Hepatocyte (in vitro differentiated cells): ENCODE results near the gene IFI44. TPM values are rescaled to one million over a fixed set of nuclear protein-coding genes. Genes with fewer than 3 reads are reported as not detected.

Experiments used
- DNase-seq: peaks from one replicate; pipeline ENCODE4 v3.0.0-alpha.2; 2016; ENCODE audit warnings: low spot score
- H2AFZ ChIP-seq: fragments of 200-600 bp; sonication (generic); 2 replicates; pipeline ENCODE4 v1.6.0; 2016; ENCODE audit warnings: antibody characterized with exemption, mild to moderate bottlenecking
- H3K27ac ChIP-seq: fragments of 200-600 bp; sonication (generic); 2 replicates; pipeline ENCODE4 v1.5.1; 2016; ENCODE audit warnings: mild to moderate bottlenecking
- H3K27me3 ChIP-seq: fragments of 200-600 bp; sonication (generic); 2 replicates; pipeline ENCODE4 v1.6.1; 2016
- H3K36me3 ChIP-seq: fragments of 200-600 bp; sonication (generic); replicated peaks from 2 replicates; pipeline ENCODE4 v1.5.1; 2016; ENCODE audit warnings: low read depth; ENCODE audit not compliant: insufficient read depth
- H3K4me1 ChIP-seq: fragments of 200-600 bp; sonication (generic); 2 replicates; pipeline ENCODE4 v1.5.1; 2016; ENCODE audit warnings: mild to moderate bottlenecking, moderate library complexity; ENCODE audit not compliant: insufficient read depth
- H3K4me2 ChIP-seq: fragments of 200-600 bp; sonication (generic); 2 replicates; pipeline ENCODE4 v1.6.0; 2016
- H3K4me3 ChIP-seq: fragments of 200-600 bp; sonication (generic); 2 replicates; pipeline ENCODE4 v1.5.1; 2016; ENCODE audit warnings: mild to moderate bottlenecking
- H3K79me2 ChIP-seq: fragments of 200-600 bp; sonication (generic); 2 replicates; pipeline ENCODE4 v1.6.0; 2017; ENCODE audit warnings: mild to moderate bottlenecking
- H3K9me2 ChIP-seq: fragments of 200-600 bp; sonication (generic); replicated peaks from 2 replicates; pipeline ENCODE4 v1.6.0; 2017; ENCODE audit warnings: mild to moderate bottlenecking; ENCODE audit not compliant: insufficient read depth
- H3K9me3 ChIP-seq: fragments of 200-600 bp; sonication (generic); 2 replicates; pipeline ENCODE4 v1.5.1; 2016; ENCODE audit warnings: low read depth, mild to moderate bottlenecking
- H4K20me1 ChIP-seq: fragments of 200-600 bp; sonication (generic); 2 replicates; pipeline ENCODE4 v1.6.0; 2016; ENCODE audit warnings: mild to moderate bottlenecking; ENCODE audit not compliant: insufficient read depth, poor library complexity, severe bottlenecking
- CTCF ChIP-seq: fragments of 200-600 bp; sonication (generic); IDR thresholded peaks from 2 replicates; pipeline ENCODE4 v1.5.1; 2016; ENCODE audit warnings: antibody characterized with exemption, mild to moderate bottlenecking; ENCODE audit not compliant: poor library complexity
- EZH2 ChIP-seq: fragments of 200-600 bp; sonication (generic); IDR thresholded peaks from 2 replicates; pipeline ENCODE4 v1.6.1; 2016; ENCODE audit warnings: antibody characterized with exemption, mild to moderate bottlenecking, borderline replicate concordance
- EZH2phosphoT487 ChIP-seq: fragments of 200-600 bp; sonication (generic); IDR thresholded peaks from one replicate; pipeline ENCODE4 v1.6.1; 2018; ENCODE audit warnings: antibody characterized with exemption, mild to moderate bottlenecking, low read depth, moderate library complexity; ENCODE audit not compliant: unreplicated experiment, severe bottlenecking
- WGBS: methylation state at CpG from one replicate; pipeline ENCODE4 v1.1.6; 2016; ENCODE audit warnings: low lambda C conversion rate; ENCODE audit errors: missing lambda C conversion rate; 5-methylcytosine and 5-hydroxymethylcytosine counted together
- polyA plus RNA-seq: library from polyadenylated mRNA; unstranded; fragments of >200 nt; fragmentation: Nextera tagmentation; extraction: Ambion mirVana; gene quantifications from 2 replicates; pipeline ENCODE4 v1.2.1, GENCODE V29; 2016
- total RNA-seq: library from RNA; depleted of rRNA; stranded (reverse); fragments of >200 nt; gene quantifications from 2 replicates; pipeline ENCODE4 v1.2.3, GENCODE V29; 2014

The IFI44 gene
- total and polyA plus RNA-seq, 2 experiments from 2014 or later = 3.2 to 7.7 TPM

- 82% methylated on average over 4 of the region's 4 CpGs for WGBS
- Histone ChIP-seq H3K4me1 (no peaks in the 10 kb centered on the region), H3K9me3 (no peaks in the 10 kb centered on the region), H2AFZ (no peak overlapping the region), H3K4me3 (no peak overlapping the region), H3K36me3 (no peaks in the 10 kb centered on the region), H3K27me3 (no peaks in the 10 kb centered on the region), H3K4me2 (no peak overlapping the region), H3K79me2 (no peaks in the 10 kb centered on the region), H3K9me2 (no peaks in the 10 kb centered on the region), H4K20me1 (no peaks in the 10 kb centered on the region), H3K27ac (no peak overlapping the region)
- DNase-seq = no peak
- TF ChIP-seq EZH2 (no peak), EZH2phosphoT487 (no peak), CTCF (no peak)
Observed at GRCh38 chr1:78703806-78704205, 54.2 kb downstream of the IFI44 start.

GRCh38 chr1:78712467-78713051 is 62.9 kb downstream of the IFI44 start:
- Histone ChIP-seq H3K27ac (no peak overlapping the region), H3K4me1 (peaks cover 4% of the 10 kb centered on the region), H3K9me2 (no peaks in the 10 kb centered on the region), H3K79me2 (no peaks in the 10 kb centered on the region), H3K4me2 (no peak overlapping the region), H3K36me3 (no peaks in the 10 kb centered on the region), H3K9me3 (no peaks in the 10 kb centered on the region), H2AFZ (no peak overlapping the region), H3K4me3 (no peak overlapping the region), H3K27me3 (no peaks in the 10 kb centered on the region), H4K20me1 (no peaks in the 10 kb centered on the region)
- DNase-seq = no peak
- TF ChIP-seq EZH2 (no peak), CTCF (no peak), EZH2phosphoT487 (no peak)
- WGBS = 62% methylated on average over 3 of the region's 3 CpGs

- Histone ChIP-seq H4K20me1 (no peaks in the 10 kb centered on the region), H3K4me2 (no peak overlapping the region), H3K9me3 (no peaks in the 10 kb centered on the region), H3K79me2 (no peaks in the 10 kb centered on the region), H3K27me3 (no peaks in the 10 kb centered on the region), H3K9me2 (no peaks in the 10 kb centered on the region), H3K4me3 (no peak overlapping the region), H3K4me1 (peaks cover 4% of the 10 kb centered on the region), H2AFZ (no peak overlapping the region), H3K27ac (no peak overlapping the region), H3K36me3 (no peaks in the 10 kb centered on the region)
- no peak for DNase-seq
- TF ChIP-seq CTCF (no peak), EZH2 (no peak), EZH2phosphoT487 (no peak)
Observed at GRCh38 chr1:78713297-78713696, 63.7 kb downstream of the IFI44 start.

Other genes with a start within 250 kb of the IFI44 start
- gene PTGFR, start 158.9 kb upstream of the IFI44 start, total RNA-seq = 4.8 and 5.3 TPM in 2 replicates
- 1.1 and 1.9 TPM in 2 replicates for gene PTGFR, start 158.9 kb upstream of the IFI44 start, polyA plus RNA-seq
- gene IFI44L, start 29.4 kb upstream of the IFI44 start, total RNA-seq = 2.6 and 3.5 TPM in 2 replicates
- 0.02 and 0.19 TPM in 2 replicates for gene IFI44L, start 29.4 kb upstream of the IFI44 start, polyA plus RNA-seq